ENCODE data around the gene HNRNPAB.

HNRNPAB gene

GRCh38 chr5:178207917-178208280, 3.6 kb downstream of the HNRNPAB start:
- H3K27ac ChIP-seq: peak overlapping the region; percentile 97
- no peak for TF ChIP-seq CTCF (IDR thresholded peaks at IDR 0.05)
- no peak for TF ChIP-seq ZFX (IDR thresholded peaks at IDR 0.05; ENCODE audit: borderline replicate concordance)

DNA sequence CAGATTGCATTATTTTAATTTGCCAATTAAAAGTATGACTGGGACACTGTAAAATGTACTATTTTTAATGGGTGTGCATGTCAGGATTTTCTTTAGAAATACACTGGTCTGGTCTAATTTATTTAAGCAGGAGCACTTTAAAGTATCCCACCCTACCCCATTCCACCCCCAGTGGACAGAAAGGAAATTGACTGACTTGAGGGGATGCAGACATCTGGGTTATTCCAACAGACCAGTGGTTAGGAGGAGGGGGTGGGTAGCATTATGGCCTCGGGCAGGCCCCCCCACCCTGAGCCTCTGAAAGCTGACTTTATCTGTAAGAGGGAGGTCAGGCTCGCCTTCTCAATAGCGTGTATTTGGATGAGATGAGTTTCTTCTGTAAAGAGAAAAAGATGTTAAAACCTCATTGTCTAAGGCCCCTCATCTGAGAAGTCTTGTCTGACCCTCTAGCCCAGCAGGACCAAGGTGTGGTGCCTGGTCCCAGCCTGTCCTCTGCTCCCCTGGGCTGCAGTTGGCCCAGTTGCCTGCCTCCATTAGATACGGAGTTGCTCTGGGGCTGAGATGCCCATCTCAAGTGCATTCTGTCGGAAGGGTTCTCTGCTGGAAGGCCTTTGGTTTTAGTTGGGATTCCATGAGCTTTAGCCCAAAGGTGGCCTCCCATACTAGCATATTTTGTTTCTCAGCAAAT, 4.4 kb downstream of the HNRNPAB start:
- peak overlapping the region; percentile 97 for H3K27ac ChIP-seq
- TF ChIP-seq CTCF (IDR thresholded peaks at IDR 0.05) (no peak), ZFX (IDR thresholded peaks at IDR 0.05; ENCODE audit: borderline replicate concordance) (no peak)

GRCh38 chr5:178209334-178210072, 5.2 kb downstream of the HNRNPAB start:
- TF ChIP-seq CTCF (IDR thresholded peaks at IDR 0.05) (no peak), ZFX (IDR thresholded peaks at IDR 0.05; ENCODE audit: borderline replicate concordance) (no peak)
- H3K27ac ChIP-seq: peak overlapping the region; percentile 97

- TF ChIP-seq ZFX (IDR thresholded peaks at IDR 0.05; ENCODE audit: borderline replicate concordance) (no peak), CTCF (IDR thresholded peaks at IDR 0.05) (no peak)
- peak overlapping the region; percentile 53 for H3K27ac ChIP-seq
These were observed 5.8 kb downstream of the HNRNPAB start for GRCh38 chr5:178210073-178210535.

DNA sequence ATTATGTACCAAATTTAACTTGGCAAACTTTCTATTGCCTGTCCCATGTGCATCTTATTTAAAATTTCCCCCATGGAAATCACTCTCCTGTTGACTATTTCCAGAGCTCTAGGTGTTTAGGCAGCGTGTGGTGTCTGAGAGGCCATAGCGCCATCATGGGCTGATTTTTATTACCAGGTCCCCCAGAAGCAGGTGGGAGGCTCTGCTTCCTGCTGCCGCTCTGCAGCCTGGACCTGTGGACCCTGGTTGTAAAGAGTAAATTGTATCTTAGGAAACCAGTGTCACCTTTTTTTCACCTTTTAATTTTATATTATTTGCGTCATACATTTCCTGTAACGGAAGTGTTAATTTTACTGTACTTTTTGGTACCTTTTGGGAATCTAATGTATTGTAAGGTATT, 6.4 kb downstream of the HNRNPAB start:
- TF ChIP-seq CTCF (IDR thresholded peaks at IDR 0.05): no peak
- TF ChIP-seq ZFX (IDR thresholded peaks at IDR 0.05; ENCODE audit: borderline replicate concordance): no peak
- H3K27ac ChIP-seq: peak overlapping the region; percentile 53

- peak overlapping the region; percentile 53 for H3K27ac ChIP-seq
- TF ChIP-seq ZFX (IDR thresholded peaks at IDR 0.05; ENCODE audit: borderline replicate concordance) (no peak), CTCF (IDR thresholded peaks at IDR 0.05) (no peak)
These were observed 7.0 kb downstream of the HNRNPAB start for GRCh38 chr5:178211095-178212048.

Data from 22Rv1 (cell line).